ENCODE measurements around the gene FBXO39.
"Not testable (repeated sequence)": the region's sequence is repeated elsewhere in the genome, so short reads cannot be mapped to it uniquely, and the experiment has no call there.

Gene FBXO39

DNA sequence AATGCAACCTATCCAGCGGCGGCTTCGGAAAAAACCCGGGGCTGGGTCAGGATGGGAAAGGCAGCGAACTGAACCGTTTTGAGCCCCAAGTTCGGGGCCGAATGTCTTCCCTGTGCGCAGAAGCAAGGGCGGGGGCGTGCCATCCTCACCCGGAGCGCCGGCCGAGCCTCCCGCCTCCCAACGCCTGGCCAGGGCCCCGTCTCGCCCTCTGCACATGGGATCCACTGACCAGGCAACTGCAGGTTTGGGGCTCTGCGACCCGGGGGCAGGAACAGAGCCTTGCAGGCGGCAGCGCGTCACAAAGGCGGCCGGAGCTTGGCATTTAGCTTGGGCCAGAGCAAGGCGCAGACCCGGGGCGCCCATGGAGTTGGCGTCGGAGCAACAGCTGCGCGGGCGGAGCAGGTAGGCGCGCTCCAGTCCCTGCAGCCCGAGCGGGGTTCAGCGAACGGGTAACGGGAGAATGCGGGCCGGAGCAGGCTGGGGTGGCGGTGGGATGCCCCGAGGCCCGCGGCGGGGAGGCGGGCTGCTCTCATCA lies at the start of gene FBXO39:
TSS of gene FBXO39 (plus strand) at position 345 of the 535 bp plus-strand sequence. CDS start 3,654 bp downstream, outside the sequence.
- Histone ChIP-seq H3K9me3 (ENCODE audit: control insufficient read depth, low read length) (no peaks in the 10 kb centered on the region), H3K27me3 (ENCODE audit: control insufficient read depth, insufficient read depth, low read length) (no peaks in the 10 kb centered on the region), H3K4me3 (ENCODE audit: low read depth, low read length) (no peak within 1 kb of the TSS), H3K4me2 (ENCODE audit: low read length) (peak within 1 kb of the TSS; percentile 37), H3K79me2 (no peaks in the 10 kb centered on the region), H3K27ac (no peak within 1 kb of the TSS), H3K4me1 (no peaks in the 10 kb centered on the region), H2AFZ (no peak within 1 kb of the TSS), H3K36me3 (ENCODE audit: control insufficient read depth, insufficient read depth, low read length) (no peaks in the 10 kb centered on the region), H3K9ac (no peak within 1 kb of the TSS)
- TF ChIP-seq CTCF (IDR thresholded peaks at IDR 0.05): no peak

DNA sequence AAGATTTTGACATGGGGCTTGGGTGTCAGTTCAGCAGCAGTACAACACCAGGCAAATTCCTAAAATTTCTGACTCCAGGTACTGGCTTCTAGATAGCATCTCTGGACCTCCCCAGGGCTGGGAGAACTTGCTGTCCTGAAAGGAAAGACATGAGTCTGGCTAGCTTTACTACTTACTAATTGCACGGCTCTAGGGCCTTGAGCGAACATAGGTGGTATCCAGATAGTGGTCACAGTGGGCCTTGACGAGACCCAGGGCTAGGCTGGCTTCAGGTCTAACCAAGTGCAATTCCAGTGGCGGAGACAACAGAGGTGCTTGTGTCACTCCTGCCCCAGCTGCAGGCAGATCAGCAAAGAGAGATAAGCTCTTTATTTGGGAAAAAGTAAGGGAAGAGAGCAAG lies 46.5 kb upstream of the FBXO39 start:
- Histone ChIP-seq H3K79me2 (no peaks in the 10 kb centered on the region), H3K27me3 (ENCODE audit: control insufficient read depth, insufficient read depth, low read length) (no peaks in the 10 kb centered on the region), H3K9me3 (ENCODE audit: control insufficient read depth, low read length) (no peaks in the 10 kb centered on the region), H3K4me2 (ENCODE audit: low read length) (no peak overlapping the region), H3K36me3 (ENCODE audit: control insufficient read depth, insufficient read depth, low read length) (no peaks in the 10 kb centered on the region), H3K4me1 (no peaks in the 10 kb centered on the region), H2AFZ (no peak overlapping the region), H3K27ac (no peak overlapping the region), H3K4me3 (ENCODE audit: low read depth, low read length) (no peak overlapping the region), H3K9ac (no peak overlapping the region)
- TF ChIP-seq CTCF (IDR thresholded peaks at IDR 0.05): no peak

GRCh38 chr17:6746665-6747064 lies 29.4 kb upstream of the FBXO39 start:
- not testable (repeated sequence) for H3K79me2 ChIP-seq; H3K27ac ChIP-seq; H3K9me3 ChIP-seq (ENCODE audit: control insufficient read depth, low read length); H3K4me1 ChIP-seq; H3K9ac ChIP-seq; H3K36me3 ChIP-seq (ENCODE audit: control insufficient read depth, insufficient read depth, low read length); H3K27me3 ChIP-seq (ENCODE audit: control insufficient read depth, insufficient read depth, low read length); H3K4me3 ChIP-seq (ENCODE audit: low read depth, low read length); H2AFZ ChIP-seq; H3K4me2 ChIP-seq (ENCODE audit: low read length)

DNA sequence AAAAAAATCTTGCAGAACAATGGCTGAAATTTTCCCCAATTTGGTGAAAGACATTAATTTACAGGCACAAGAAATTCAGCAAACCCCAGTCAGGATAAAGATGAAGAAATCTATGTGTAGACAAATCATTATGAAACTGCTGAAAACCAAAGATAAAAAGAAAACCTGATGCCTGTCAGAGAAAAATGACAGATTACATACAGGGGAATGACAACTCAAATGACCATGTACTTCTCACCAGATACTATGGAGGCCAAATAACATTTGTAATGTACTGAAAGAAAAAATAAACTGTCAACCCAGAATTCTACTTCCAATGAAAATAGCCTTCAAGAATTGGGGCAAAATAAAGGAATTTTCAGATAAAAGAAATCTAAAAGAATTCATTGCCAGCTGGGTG lies 27.4 kb upstream of the FBXO39 start:
- H3K36me3 ChIP-seq (ENCODE audit: control insufficient read depth, insufficient read depth, low read length): no peaks in the 10 kb centered on the region
- H3K4me3 ChIP-seq (ENCODE audit: low read depth, low read length): no peak overlapping the region
- H3K9me3 ChIP-seq (ENCODE audit: control insufficient read depth, low read length): no peaks in the 10 kb centered on the region
- TF ChIP-seq CTCF (IDR thresholded peaks at IDR 0.05): no peak
- no peak overlapping the region for H3K27ac ChIP-seq
- no peaks in the 10 kb centered on the region for H3K4me1 ChIP-seq
- H3K4me2 ChIP-seq (ENCODE audit: low read length): no peak overlapping the region
- H2AFZ ChIP-seq: no peak overlapping the region
- no peaks in the 10 kb centered on the region for H3K79me2 ChIP-seq
- no peak overlapping the region for H3K9ac ChIP-seq
- no peaks in the 10 kb centered on the region for H3K27me3 ChIP-seq (ENCODE audit: control insufficient read depth, insufficient read depth, low read length)

DNA sequence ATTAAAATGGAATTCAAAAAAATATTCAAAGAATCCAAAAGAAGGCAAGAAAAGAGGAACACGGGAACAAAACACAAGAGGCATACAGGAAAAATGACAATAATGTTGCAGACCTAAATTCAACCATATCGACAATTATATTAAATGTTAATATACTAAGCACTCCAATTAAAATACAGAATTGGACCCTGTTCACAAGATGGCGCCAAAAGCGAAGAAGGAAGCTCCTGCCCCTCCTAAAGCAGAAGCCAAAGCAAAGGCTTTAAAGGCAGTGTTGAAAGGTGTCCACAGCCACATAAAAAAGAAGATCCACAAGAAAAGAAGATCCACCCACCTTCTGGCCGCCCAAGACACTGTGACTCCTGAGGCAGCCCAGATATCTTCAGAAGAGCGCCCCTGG lies 26.5 kb upstream of the FBXO39 start:
- Histone ChIP-seq H3K36me3 (ENCODE audit: control insufficient read depth, insufficient read depth, low read length) (no peaks in the 10 kb centered on the region), H3K79me2 (no peaks in the 10 kb centered on the region), H3K4me1 (no peaks in the 10 kb centered on the region), H3K4me3 (ENCODE audit: low read depth, low read length) (no peak overlapping the region), H3K9ac (no peak overlapping the region), H2AFZ (no peak overlapping the region), H3K9me3 (ENCODE audit: control insufficient read depth, low read length) (no peaks in the 10 kb centered on the region), H3K27me3 (ENCODE audit: control insufficient read depth, insufficient read depth, low read length) (no peaks in the 10 kb centered on the region), H3K27ac (no peak overlapping the region), H3K4me2 (ENCODE audit: low read length) (no peak overlapping the region)
- TF ChIP-seq CTCF (IDR thresholded peaks at IDR 0.05): no peak
